Lung (tissue), 12 donors: ENCODE results near the gene FAF2. TPM values are rescaled to one million over a fixed set of nuclear protein-coding genes. Genes with fewer than 3 reads are reported as not detected.
A peak's percentile ranks its signal among the peaks of the same experiment; 100 is the strongest.

Experiments used
- ATAC-seq: fragments of 200-7000 bp; cut with Tn5 transposase; one replicate; pipeline ENCODE4 v1.9.1; 2020; ENCODE audit warnings: moderate number of reproducible peaks; ENCODE audit not compliant: insufficient read depth, low FRiP score
- DNase-seq, 3 donors: peaks; one replicate each; pipeline ENCODE4 v3.0.0-alpha.2; 2013 to 2017
- H3K27ac ChIP-seq, 2 donors: one replicate each; pipeline ENCODE4 v1.5.1; 2013; ENCODE audit warnings: mild to moderate bottlenecking in 2 of 2, moderate library complexity in 2 of 2, control low read depth in 1 of 2, inconsistent platforms in 1 of 2, low read depth in 1 of 2, low read length in 1 of 2
- H3K27me3 ChIP-seq, 3 donors: one replicate each; pipeline ENCODE4 v1.5.1; 2013; ENCODE audit warnings: low read length in 2 of 3; ENCODE audit not compliant: control insufficient read depth in 3 of 3, insufficient read depth in 3 of 3
- H3K36me3 ChIP-seq, 4 donors: one replicate each; pipeline ENCODE4 v1.5.1; 2013; ENCODE audit warnings: low read length in 4 of 4, mild to moderate bottlenecking in 1 of 4, moderate library complexity in 1 of 4; ENCODE audit not compliant: control insufficient read depth in 4 of 4, insufficient read depth in 4 of 4
- H3K4me1 ChIP-seq, 5 donors: one replicate each; pipeline ENCODE4 v1.5.1; 2013; ENCODE audit warnings: low read length in 5 of 5, mild to moderate bottlenecking in 2 of 5, moderate library complexity in 1 of 5; ENCODE audit not compliant: control insufficient read depth in 5 of 5, insufficient read depth in 5 of 5
- H3K4me3 ChIP-seq: one replicate; pipeline ENCODE4 v1.5.1; 2013; ENCODE audit warnings: mild to moderate bottlenecking, control low read depth, moderate library complexity
- H3K9ac ChIP-seq, 2 donors: one replicate each; pipeline ENCODE4 v1.5.1; 2013; ENCODE audit warnings: low read length in 2 of 2, control low read depth in 1 of 2; ENCODE audit not compliant: insufficient read depth in 1 of 2
- H3K9me3 ChIP-seq, 4 donors: one replicate each; pipeline ENCODE4 v1.5.1; 2013; ENCODE audit warnings: low read length in 3 of 4, mild to moderate bottlenecking in 1 of 4, moderate library complexity in 1 of 4; ENCODE audit not compliant: control insufficient read depth in 4 of 4, insufficient read depth in 3 of 4
- CTCF ChIP-seq: IDR thresholded peaks from 2 replicates; pipeline ENCODE4 v1.5.1; 2012; ENCODE audit warnings: mild to moderate bottlenecking; ENCODE audit errors: control extremely low read depth, extremely low read depth
- WGBS, 2 donors: extraction: QIAGEN DNeasy Blood & Tissue Kit; methylation state at CpG; one replicate each; pipeline ENCODE4 v1.1.7; 2013; 5-methylcytosine and 5-hydroxymethylcytosine counted together
- polyA plus RNA-seq, 2 donors: library from polyadenylated mRNA; stranded (reverse); fragments of 200-250 nt; gene quantifications; one replicate each; pipeline ENCODE4 v1.2.1, GENCODE V29; 2013
- total RNA-seq, 2 donors: library from RNA; depleted of rRNA in 1 of 2; stranded (reverse); fragments of >200 nt in 1 of 2; gene quantifications; one replicate each; pipeline ENCODE4 v1.2.1, GENCODE V29; 2014 to 2021
- donor health status: control.
- donor health status: control.
- donor health status: Bipolar disorder and iron deficiency.
- donor health status: healthy.
- donor health status: DM: yes; HTN: yes; CAD: no.

FAF2 gene
- total and polyA plus RNA-seq, 4 donors = 12.5 to 40.1 (median 26.6) TPM

- peak in 1 of 3 donors; percentile 8 for DNase-seq
- no peak for ATAC-seq
- Histone ChIP-seq H3K36me3 (peaks cover 33 to 56% (median 49%) of the 10 kb centered on the region in 4 donors), H3K27ac (no peak overlapping the region), H3K9ac (no peak overlapping the region), H3K4me3 (no peak overlapping the region), H3K4me1 (peaks cover 0 to 6% (median 0%) of the 10 kb centered on the region in 5 donors), H3K27me3 (no peaks in the 10 kb centered on the region), H3K9me3 (no peaks in the 10 kb centered on the region)
- TF ChIP-seq CTCF = no peak
- 97 to 100% methylated on average over 1 of the region's 1 CpG for WGBS, 2 donors
Measured at GRCh38 chr5:176490301-176490700, 42.1 kb downstream of the FAF2 start.

- H3K27ac ChIP-seq = no peak overlapping the region
- no peak for TF ChIP-seq CTCF
- no peak overlapping the region for H3K4me3 ChIP-seq
- no peaks in the 10 kb centered on the region for H3K9me3 ChIP-seq
- no peak for DNase-seq
- H3K27me3 ChIP-seq = no peaks in the 10 kb centered on the region
- ATAC-seq = no peak
- H3K36me3 ChIP-seq = peaks cover 31 to 58% (median 50%) of the 10 kb centered on the region in 4 donors
- H3K4me1 ChIP-seq = peaks cover 0 to 6% (median 0%) of the 10 kb centered on the region in 5 donors
- 66 to 76% methylated on average over 3 of the region's 3 CpGs for WGBS, 2 donors
- H3K9ac ChIP-seq = no peak overlapping the region
Measured at GRCh38 chr5:176491101-176491502, 42.9 kb downstream of the FAF2 start.

- no peak for TF ChIP-seq CTCF
- H3K9ac ChIP-seq = no peak overlapping the region
Measured at GRCh38 chr5:176491901-176492300, 43.7 kb downstream of the FAF2 start.

GRCh38 chr5:176492431-176492830, 44.2 kb downstream of the FAF2 start:
- Histone ChIP-seq H3K9me3 (no peaks in the 10 kb centered on the region), H3K27me3 (no peaks in the 10 kb centered on the region), H3K4me3 (no peak overlapping the region), H3K4me1 (peaks cover 0 to 6% (median 0%) of the 10 kb centered on the region in 5 donors), H3K9ac (no peak overlapping the region), H3K36me3 (peaks cover 37 to 63% (median 56%) of the 10 kb centered on the region in 4 donors), H3K27ac (no peak overlapping the region)
- ATAC-seq (no peak), DNase-seq (no peak)
- TF ChIP-seq CTCF = no peak
- 58 to 81% methylated on average over 3 of the region's 3 CpGs for WGBS, 2 donors

More at GRCh38 chr5:176491901-176492300, 43.7 kb downstream of the FAF2 start:
- WGBS, 2 donors = 93 to 96% methylated on average over 8 of the region's 8 CpGs
- Histone ChIP-seq H3K4me3 (no peak overlapping the region), H3K27me3 (no peaks in the 10 kb centered on the region), H3K36me3 (peaks cover 37 to 62% (median 55%) of the 10 kb centered on the region in 4 donors), H3K27ac (no peak overlapping the region), H3K4me1 (peaks cover 0 to 6% (median 0%) of the 10 kb centered on the region in 5 donors), H3K9me3 (no peaks in the 10 kb centered on the region)
- DNase-seq (no peak), ATAC-seq (no peak)
